ENCODE results near the gene TNRC6A.

- TF ChIP-seq ESRRA (CRISPR knock-in tag; IDR thresholded peaks at IDR 0.05; ENCODE audit: low read depth) (no peak), HNF4A (CRISPR knock-in tag; IDR thresholded peaks at IDR 0.05) (no peak), POLR2A (IDR thresholded peaks at IDR 0.05; ENCODE audit: insufficient read depth in 1 of 2, low read depth in 2 of 2, low read length in 2 of 2) (no peak), ZNF253 (CRISPR knock-in tag; IDR thresholded peaks at IDR 0.05; ENCODE audit: borderline replicate concordance) (no peak), DMAP1 (CRISPR knock-in tag; IDR thresholded peaks at IDR 0.05) (no peak), PRDM15 (CRISPR knock-in tag; IDR thresholded peaks at IDR 0.05) (no peak), TBP (CRISPR knock-in tag; IDR thresholded peaks at IDR 0.05) (no peak), CTCF (CRISPR knock-in tag; IDR thresholded peaks at IDR 0.05) (no peak), ZNF24 (IDR thresholded peaks at IDR 0.05) (no peak), ZNF510 (CRISPR knock-in tag; IDR thresholded peaks at IDR 0.05; ENCODE audit: low read depth) (no peak), ZNF18 (CRISPR knock-in tag; IDR thresholded peaks at IDR 0.05; ENCODE audit: insufficient replicate concordance) (no peak), ZNF121 (CRISPR knock-in tag; IDR thresholded peaks at IDR 0.05) (0 out of 2 replicates have a peak, but pooled peaks have one; percentile 4), FOXA1 (IDR thresholded peaks at IDR 0.05) (no peak), FOXA1 (CRISPR knock-in tag; IDR thresholded peaks at IDR 0.05) (no peak)
These were observed 34.5 kb upstream of the TNRC6A start for GRCh38 chr16:24694931-24695330.
